CD4-positive, alpha-beta T cell treated with Interleukin-6 at 100 ng/mL for 8 hours (primary cell): ENCODE results near the gene SLC25A11.

Experiments
- DNase-seq: peaks from one replicate; pipeline ENCODE4 v3.0.0-alpha.2; 2020; ENCODE audit warnings: mixed read lengths, low spot score

SLC25A11 gene

DNA sequence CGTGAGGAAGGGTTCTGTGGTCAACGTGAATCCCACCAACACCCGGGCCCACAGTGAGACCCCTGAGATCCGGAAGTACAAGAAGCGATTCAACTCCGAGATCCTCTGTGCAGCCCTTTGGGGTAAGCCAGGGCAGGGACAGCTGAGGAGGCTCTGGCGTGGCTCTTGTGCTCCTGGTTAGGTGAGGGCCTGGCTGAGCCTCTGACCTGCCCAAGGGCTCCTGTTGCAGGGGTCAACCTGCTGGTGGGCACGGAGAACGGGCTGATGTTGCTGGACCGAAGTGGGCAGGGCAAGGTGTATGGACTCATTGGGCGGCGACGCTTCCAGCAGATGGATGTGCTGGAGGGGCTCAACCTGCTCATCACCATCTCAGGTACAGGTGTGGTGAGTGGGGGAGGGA lies 44.7 kb downstream of the SLC25A11 start:
- DNase-seq, result no peak

DNA sequence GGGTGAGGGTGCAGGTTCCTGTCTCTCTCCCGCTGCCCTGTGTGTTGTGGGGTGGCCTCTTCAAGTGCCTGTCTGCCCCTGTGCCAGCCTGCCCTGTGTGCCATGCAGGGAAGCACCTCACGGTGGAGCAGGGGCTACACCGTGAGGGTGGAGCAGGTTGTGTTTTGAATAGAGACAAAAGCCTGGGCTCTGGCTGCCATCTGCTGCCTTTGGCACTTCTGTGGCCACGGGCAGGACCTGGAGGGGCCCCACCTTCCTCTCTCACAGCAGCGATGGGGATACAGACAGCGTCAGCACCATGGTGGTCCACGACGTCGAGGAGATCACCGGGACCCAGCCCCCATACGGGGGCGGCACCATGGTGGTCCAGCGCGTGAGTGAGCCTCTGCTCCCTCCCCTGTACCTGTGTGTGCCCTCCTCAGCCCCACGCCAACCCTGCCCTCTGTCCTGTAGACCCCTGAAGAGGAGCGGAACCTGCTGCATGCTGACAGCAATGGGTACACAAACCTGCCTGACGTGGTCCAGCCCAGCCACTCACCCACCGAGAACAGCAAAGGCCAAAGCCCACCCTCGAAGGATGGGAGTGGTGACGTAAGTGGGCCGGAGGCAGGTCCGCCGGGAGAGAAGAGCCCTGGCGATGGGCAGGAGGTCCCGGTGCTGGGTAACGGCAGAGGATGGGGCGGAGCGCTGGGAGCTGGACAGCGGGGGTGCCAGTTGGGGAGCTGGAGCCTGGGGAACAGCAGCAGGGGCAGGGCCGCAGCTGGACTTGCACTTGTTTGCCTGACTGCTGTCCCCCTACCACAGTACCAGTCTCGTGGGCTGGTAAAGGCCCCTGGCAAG lies 45.9 kb downstream of the SLC25A11 start:
- DNase-seq, result no peak

DNA sequence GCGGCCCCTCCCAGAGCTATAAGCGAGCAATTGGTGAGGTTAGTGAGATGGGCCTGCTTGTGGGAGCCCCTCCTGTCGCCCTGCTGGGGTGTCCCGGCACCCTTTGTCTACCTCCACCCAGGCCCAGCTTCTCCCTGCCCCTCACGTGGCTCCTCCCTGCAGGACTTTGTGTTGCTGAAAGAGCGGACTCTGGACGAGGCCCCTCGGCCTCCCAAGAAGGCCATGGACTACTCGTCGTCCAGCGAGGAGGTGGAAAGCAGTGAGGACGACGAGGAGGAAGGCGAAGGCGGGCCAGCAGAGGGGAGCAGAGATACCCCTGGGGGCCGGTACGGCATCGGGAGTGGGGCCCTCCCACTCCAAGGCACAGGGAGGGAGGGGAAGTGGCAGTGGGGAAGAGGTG lies 46.6 kb downstream of the SLC25A11 start:
- DNase-seq, result no peak

DNA sequence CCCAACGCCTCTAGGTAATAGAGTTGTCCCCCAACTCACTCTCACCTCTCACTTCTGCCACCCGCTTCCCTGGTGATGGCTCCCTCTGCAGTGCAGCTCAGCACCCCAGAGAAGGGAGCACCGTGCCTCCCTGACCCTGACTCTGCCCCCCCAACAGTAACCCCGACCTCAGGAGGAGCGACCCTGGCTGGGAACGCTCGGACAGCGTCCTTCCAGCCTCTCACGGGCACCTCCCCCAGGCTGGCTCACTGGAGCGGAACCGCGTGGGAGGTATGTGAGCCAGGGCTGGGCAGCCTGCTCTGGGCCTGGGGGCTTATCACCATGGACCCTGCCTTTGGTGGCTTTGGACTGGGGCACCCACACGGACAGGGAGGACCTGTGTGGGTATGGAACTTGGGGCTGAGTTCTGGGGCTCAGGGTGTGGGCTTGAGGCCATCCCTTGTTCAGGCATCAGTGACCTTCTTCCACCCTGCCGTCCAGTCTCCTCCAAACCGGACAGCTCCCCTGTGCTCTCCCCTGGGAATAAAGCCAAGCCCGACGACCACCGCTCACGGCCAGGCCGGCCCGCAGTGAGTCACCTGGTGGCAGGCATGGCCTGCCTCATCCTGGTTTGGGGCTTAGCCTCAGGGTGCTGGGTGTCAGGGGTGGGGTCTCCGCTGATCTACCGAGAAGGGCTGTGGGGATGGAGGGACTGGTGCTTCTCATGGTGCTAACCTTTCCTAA lies 47.2 kb downstream of the SLC25A11 start:
- DNase-seq, result no peak

DNA sequence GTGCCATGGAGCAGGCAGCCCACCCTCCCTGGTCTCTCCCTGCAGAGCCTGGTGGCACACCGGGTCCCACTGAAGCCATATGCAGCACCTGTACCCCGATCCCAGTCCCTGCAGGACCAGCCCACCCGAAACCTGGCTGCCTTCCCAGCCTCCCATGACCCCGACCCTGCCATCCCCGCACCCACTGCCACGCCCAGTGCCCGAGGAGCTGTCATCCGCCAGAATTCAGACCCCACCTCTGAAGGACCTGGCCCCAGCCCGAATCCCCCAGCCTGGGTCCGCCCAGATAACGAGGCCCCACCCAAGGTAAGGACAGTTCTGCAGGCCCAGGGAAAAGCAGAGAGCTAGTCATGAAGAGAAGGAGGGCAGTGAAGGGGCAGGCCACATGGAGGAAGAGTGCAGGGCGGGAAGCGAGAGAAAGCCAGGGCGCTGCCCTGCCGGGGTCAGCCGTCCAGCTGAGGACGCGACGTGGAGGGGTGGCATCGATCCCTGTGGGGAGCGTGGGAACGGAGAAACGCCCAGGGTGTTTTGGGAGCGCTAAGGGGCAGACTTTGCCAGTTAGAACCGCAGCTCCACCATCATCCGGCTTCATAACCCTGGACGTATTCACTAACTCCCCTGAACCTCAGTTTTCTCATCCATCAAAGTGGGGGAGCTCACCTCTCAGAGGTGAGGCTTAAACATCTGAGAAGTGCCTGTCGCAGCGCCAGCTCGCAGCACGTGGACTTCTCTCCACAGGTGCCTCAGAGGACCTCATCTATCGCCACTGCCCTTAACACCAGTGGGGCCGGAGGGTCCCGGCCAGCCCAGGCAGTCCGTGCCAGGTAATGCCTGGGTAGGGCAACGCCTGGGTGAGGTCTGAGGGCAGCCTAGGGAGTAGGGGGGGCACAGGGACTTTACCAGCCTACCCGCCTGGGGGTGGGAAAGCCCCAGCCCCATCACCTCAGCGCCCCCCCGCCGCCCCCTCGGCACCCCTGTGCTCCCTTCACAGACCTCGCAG lies 48.1 kb downstream of the SLC25A11 start:
- no peak for DNase-seq

DNA sequence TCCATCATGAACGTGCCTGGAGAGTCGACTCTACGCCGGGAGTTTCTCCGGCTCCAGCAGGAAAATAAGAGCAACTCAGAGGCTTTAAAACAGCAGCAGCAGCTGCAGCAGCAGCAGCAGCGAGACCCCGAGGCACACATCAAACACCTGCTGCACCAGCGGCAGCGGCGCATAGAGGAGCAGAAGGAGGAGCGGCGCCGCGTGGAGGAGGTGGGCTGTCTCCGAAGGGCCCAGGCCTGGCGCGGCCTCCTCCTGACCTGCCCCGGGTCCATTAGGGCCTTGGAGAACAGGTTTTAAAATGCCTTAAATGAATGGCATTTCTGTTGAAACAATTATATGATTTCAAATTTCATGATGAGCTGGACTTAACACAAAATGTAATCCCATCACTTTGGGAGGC lies 52.3 kb downstream of the SLC25A11 start:
- DNase-seq, result no peak
